BJ (cell line): ENCODE results near the gene SLC22A8. TPM values are rescaled to one million over a fixed set of nuclear protein-coding genes. Genes with fewer than 3 reads are reported as not detected.

Experiments
- CTCF ChIA-PET: fragments of 350-600 bp; formaldehyde crosslinking; extraction: SDS; loops from one replicate; lab custom pipeline; 2021; ENCODE audit warnings: antibody characterized with exemption, inconsistent platforms; lab: Yijun Ruan, JAX
- POLR2A ChIA-PET: fragments of 300-600 bp; sonication (Branson Sonifier 250); formaldehyde crosslinking; extraction: SDS; loops from one replicate; lab custom pipeline; 2021; ENCODE audit warnings: antibody characterized with exemption; lab: Charles Lee
- DNase-seq: peaks from one replicate; pipeline ENCODE4 v3.0.0-alpha.2; 2011; ENCODE audit warnings: low read depth
- H3K27me3 ChIP-seq: 2 replicates; pipeline ENCODE4 v1.6.0; 2011; ENCODE audit warnings: low read length; ENCODE audit not compliant: control insufficient read depth, insufficient read depth
- H3K36me3 ChIP-seq: 2 replicates; pipeline ENCODE4 v1.5.1; 2011; ENCODE audit warnings: low read length; ENCODE audit not compliant: control insufficient read depth, insufficient read depth
- H3K4me3 ChIP-seq: 2 replicates; pipeline ENCODE4 v1.5.1; 2011; ENCODE audit warnings: low read depth, mild to moderate bottlenecking, control low read depth, low read length
- polyA plus RNA-seq: library from polyadenylated mRNA; depleted of rRNA; stranded (reverse); fragments of >200 nt; gene quantifications from 2 replicates; pipeline ENCODE4 v1.2.3, GENCODE V29; 2011
- TF ChIP-seq, protein P1 (sequence below): IDR thresholded peaks from 2 replicates; pipeline ENCODE4 v1.5.1; 2011; ENCODE audit warnings: low read depth, mild to moderate bottlenecking, control low read depth, inconsistent platforms, low read length, moderate library complexity; ENCODE audit not compliant: insufficient read depth

SLC22A8 gene
- polyA plus RNA-seq, 1 experiment: not detected

- no peaks in the 10 kb centered on the region for H3K36me3 ChIP-seq
- no peak overlapping the region for H3K4me3 ChIP-seq
- no peak for DNase-seq
- POLR2A ChIA-PET: no interaction called here
- CTCF ChIA-PET: interaction anchor here (0.6 to 2.3 kb wide), 2 partner anchors 22 to 95 kb away, joined by 3 to 9 read pairs; no protein-coding TSS in a partner anchor
- H3K27me3 ChIP-seq: 0 out of 2 replicates have a peak, but pooled peaks cover 4% of the 10 kb centered on the region
- TF ChIP-seq, protein P1, sequence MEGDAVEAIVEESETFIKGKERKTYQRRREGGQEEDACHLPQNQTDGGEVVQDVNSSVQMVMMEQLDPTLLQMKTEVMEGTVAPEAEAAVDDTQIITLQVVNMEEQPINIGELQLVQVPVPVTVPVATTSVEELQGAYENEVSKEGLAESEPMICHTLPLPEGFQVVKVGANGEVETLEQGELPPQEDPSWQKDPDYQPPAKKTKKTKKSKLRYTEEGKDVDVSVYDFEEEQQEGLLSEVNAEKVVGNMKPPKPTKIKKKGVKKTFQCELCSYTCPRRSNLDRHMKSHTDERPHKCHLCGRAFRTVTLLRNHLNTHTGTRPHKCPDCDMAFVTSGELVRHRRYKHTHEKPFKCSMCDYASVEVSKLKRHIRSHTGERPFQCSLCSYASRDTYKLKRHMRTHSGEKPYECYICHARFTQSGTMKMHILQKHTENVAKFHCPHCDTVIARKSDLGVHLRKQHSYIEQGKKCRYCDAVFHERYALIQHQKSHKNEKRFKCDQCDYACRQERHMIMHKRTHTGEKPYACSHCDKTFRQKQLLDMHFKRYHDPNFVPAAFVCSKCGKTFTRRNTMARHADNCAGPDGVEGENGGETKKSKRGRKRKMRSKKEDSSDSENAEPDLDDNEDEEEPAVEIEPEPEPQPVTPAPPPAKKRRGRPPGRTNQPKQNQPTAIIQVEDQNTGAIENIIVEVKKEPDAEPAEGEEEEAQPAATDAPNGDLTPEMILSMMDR: no peak
These were observed 14.2 kb downstream of the SLC22A8 start for GRCh38 chr11:63001456-63001855.

DNA sequence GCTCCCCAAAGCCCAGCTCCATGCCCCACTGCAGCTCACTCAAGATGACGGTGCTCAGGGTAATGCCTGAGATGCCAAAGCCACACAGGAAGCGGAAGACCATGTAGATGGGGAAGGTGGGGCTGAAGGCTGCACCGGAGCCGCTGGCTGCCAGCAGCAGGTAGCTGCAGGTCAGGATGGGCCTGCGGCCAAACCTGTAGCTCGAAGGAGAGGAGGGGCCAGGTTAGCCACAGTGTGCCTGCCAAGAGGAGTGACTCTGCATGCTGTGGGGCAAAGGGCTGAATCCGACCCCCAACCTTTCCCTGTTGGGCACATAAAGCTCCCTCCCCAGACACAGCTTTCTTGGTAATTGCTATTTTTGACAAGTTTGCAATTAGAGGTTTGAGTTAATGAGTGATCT is 16.0 kb downstream of the SLC22A8 start:
- Histone ChIP-seq H3K27me3 (no peaks in the 10 kb centered on the region), H3K4me3 (no peak overlapping the region), H3K36me3 (no peaks in the 10 kb centered on the region)
- TF ChIP-seq, protein P1: no peak
- ChIA-PET POLR2A (no interaction called here), CTCF (interaction anchor here (1.1 kb wide), 1 partner anchor 24 kb away, joined by 5 read pairs; no protein-coding TSS in a partner anchor)
- DNase-seq: no peak

GRCh38 chr11:62999156-62999555 is 16.5 kb downstream of the SLC22A8 start:
- TF ChIP-seq, protein P1: no peak
- ChIA-PET POLR2A (no interaction called here), CTCF (interaction anchor here (1.1 kb wide), 1 partner anchor 24 kb away, joined by 5 read pairs; no protein-coding TSS in a partner anchor)
- Histone ChIP-seq H3K27me3 (no peaks in the 10 kb centered on the region), H3K4me3 (no peak overlapping the region), H3K36me3 (no peaks in the 10 kb centered on the region)
- DNase-seq: no peak

GRCh38 chr11:62996271-62996670 is 19.4 kb downstream of the SLC22A8 start:
- TF ChIP-seq, protein P1: no peak
- ChIA-PET CTCF (no interaction called here), POLR2A (no interaction called here)
- DNase-seq: no peak
- Histone ChIP-seq H3K4me3 (no peak overlapping the region), H3K27me3 (no peaks in the 10 kb centered on the region), H3K36me3 (no peaks in the 10 kb centered on the region)

DNA sequence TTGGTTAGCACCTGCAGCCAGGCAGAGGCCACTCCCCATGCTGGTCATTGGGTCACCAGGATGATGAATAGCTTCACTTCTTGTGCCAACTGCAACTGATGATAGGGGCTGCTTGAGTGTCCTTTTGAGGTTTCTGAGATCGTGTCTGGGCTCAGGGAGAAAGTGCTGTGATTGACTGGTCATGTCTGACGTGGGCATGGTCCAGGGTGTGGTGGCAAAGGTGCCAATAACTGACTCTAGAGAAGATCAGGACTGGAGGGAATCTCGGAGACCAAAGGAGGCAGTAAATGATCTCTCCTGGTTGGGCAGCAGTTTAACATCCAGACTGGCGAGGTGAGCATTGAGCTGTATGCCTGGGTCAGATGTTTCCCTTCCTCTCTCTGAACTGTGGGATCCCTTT is 20.9 kb downstream of the SLC22A8 start:
- no peaks in the 10 kb centered on the region for H3K36me3 ChIP-seq
- ChIA-PET CTCF (no interaction called here), POLR2A (no interaction called here)
- no peak overlapping the region for H3K4me3 ChIP-seq
- H3K27me3 ChIP-seq: no peaks in the 10 kb centered on the region
- no peak for DNase-seq
- TF ChIP-seq, protein P1: no peak
